ENCODE measurements around the gene SCN5A. TPM values are rescaled to one million over a fixed set of nuclear protein-coding genes. Genes with fewer than 3 reads are reported as not detected.

Gene SCN5A
- total and polyA plus RNA-seq, 2 of the 8 experiments (the other 6 are each of a cell fraction or from before 2014, with no cell fraction given): 4.8 to 11.4 TPM

- Histone ChIP-seq H2BK120ac (replicated peaks; ENCODE audit: low read depth, low read length) (no peak overlapping the region), H3K4me1 (replicated peaks in 1 of 4; ENCODE audit: control insufficient read depth in 3 of 4, insufficient read depth in 4 of 4, low read length in 3 of 4) (peaks cover 0 to 10% (median 4%) of the 10 kb centered on the region in 4 experiments; a peak in 4 of 7 replicates), H2BK5ac (ENCODE audit: low read depth, low read length) (no peak overlapping the region), H3K36me3 (ENCODE audit: control insufficient read depth in 2 of 4, insufficient read depth in 4 of 4, low read length in 3 of 4) (peaks cover 3 to 12% (median 7%) of the 10 kb centered on the region in 4 experiments), H3K56ac (replicated peaks; ENCODE audit: insufficient read length, low read depth, low read length) (no peak overlapping the region), H3K4ac (replicated peaks; ENCODE audit: insufficient read length, low read depth, low read length) (no peak overlapping the region), H3K23ac (ENCODE audit: insufficient read length) (no peak overlapping the region), H3K4me3 (ENCODE audit: extremely low read depth in 1 of 4, insufficient read depth in 2 of 4, low read depth in 3 of 4, low read length in 4 of 4) (no peak overlapping the region), H3K18ac (ENCODE audit: extremely low read depth, low read length) (no peak overlapping the region), H3K9me3 (ENCODE audit: insufficient read depth in 2 of 2, low read depth in 1 of 2, low read length in 1 of 2) (no peaks in the 10 kb centered on the region; a peak in 1 of 4 replicates), H2AK5ac (ENCODE audit: low read depth, low read length) (no peak overlapping the region), H3K79me1 (ENCODE audit: low read depth, low read length) (no peaks in the 10 kb centered on the region), H4K8ac (ENCODE audit: extremely low read depth, insufficient read depth, low read length) (no peak overlapping the region), H3K9ac (replicated peaks in 1 of 4; ENCODE audit: extremely low read depth in 1 of 4, low read depth in 3 of 4, low read length in 3 of 4) (no peak overlapping the region), H3K27ac (ENCODE audit: low read depth, low read length) (no peak overlapping the region), H3K23me2 (ENCODE audit: low read depth, low read length) (no peaks in the 10 kb centered on the region), H4K5ac (ENCODE audit: insufficient read length, low read depth, low read length) (no peak overlapping the region), H2BK12ac (ENCODE audit: low read depth, low read length) (no peak overlapping the region), H4K91ac (replicated peaks; ENCODE audit: insufficient read length, low read length) (no peak overlapping the region), H2AFZ (ENCODE audit: low read length) (no peak overlapping the region), H3K27me3 (replicated peaks in 1 of 4; ENCODE audit: control insufficient read depth in 3 of 4, extremely low read depth in 1 of 4, insufficient read depth in 3 of 4, low read length in 3 of 4) (no peaks in the 10 kb centered on the region), H2BK20ac (ENCODE audit: low read length) (no peak overlapping the region), H4K20me1 (replicated peaks in 1 of 2; ENCODE audit: control insufficient read depth in 1 of 2, insufficient read depth in 2 of 2, low read length in 2 of 2) (no peaks in the 10 kb centered on the region), H3K14ac (ENCODE audit: insufficient read length) (no peak overlapping the region), H3K4me2 (ENCODE audit: insufficient read depth in 1 of 2, low read depth in 2 of 2, low read length in 2 of 2) (no peak overlapping the region), H3K79me2 (ENCODE audit: control insufficient read depth in 1 of 2, insufficient read depth in 2 of 2, low read length in 2 of 2) (no peaks in the 10 kb centered on the region), H2BK15ac (ENCODE audit: low read length) (no peak overlapping the region)
- TF ChIP-seq CEBPB (IDR thresholded peaks at IDR 0.05; ENCODE audit: low read depth, low read length): no peak
- TF ChIP-seq RAD21 (IDR thresholded peaks at IDR 0.05 in 1 of 2, conservative IDR thresholded peaks at IDR 0.05 in 1 of 2; ENCODE audit: low read depth in 2 of 2, low read length in 2 of 2): peak; percentile 66 to 78
- peak; percentile 64 to 79 (median 64) for TF ChIP-seq CTCF (IDR thresholded peaks at IDR 0.05; ENCODE audit: control extremely low read depth in 1 of 3, insufficient read depth in 1 of 3, low read depth in 1 of 3, low read length in 3 of 3)
- no peak for TF ChIP-seq TEAD4 (IDR thresholded peaks at IDR 0.05; ENCODE audit: low read depth, low read length)
- POLR2A ChIA-PET (ENCODE audit: partially characterized antibody): no interaction called here
- CTCF ChIA-PET (ENCODE audit: partially characterized antibody): interaction anchor here (0.7 to 4.2 kb wide), 13 partner anchors 15 to 133 kb away, joined by 3 to 21 read pairs (median 5); no protein-coding TSS in a partner anchor
- 100% methylated on average over 1 of the region's 1 CpG; no CpG with 5 or more reads in 1 of the 2 experiments for WGBS, 2 experiments (ENCODE audit: extremely low coverage in 1 of 2, insufficient coverage in 1 of 2, insufficient read length in 1 of 2, insufficient replicate concordance in 2 of 2, low coverage in 1 of 2, low lambda C conversion rate in 2 of 2, missing lambda C conversion rate in 1 of 2)
- no peak for DNase-seq (ENCODE audit: low read depth in 1 of 2, low spot score in 2 of 2)
- peak; percentile 60 for FAIRE-seq
Measured at GRCh38 chr3:38528457-38528856, 121.0 kb downstream of the SCN5A start.
